ENCODE results near the gene FAM151B.

The FAM151B gene

DNA sequence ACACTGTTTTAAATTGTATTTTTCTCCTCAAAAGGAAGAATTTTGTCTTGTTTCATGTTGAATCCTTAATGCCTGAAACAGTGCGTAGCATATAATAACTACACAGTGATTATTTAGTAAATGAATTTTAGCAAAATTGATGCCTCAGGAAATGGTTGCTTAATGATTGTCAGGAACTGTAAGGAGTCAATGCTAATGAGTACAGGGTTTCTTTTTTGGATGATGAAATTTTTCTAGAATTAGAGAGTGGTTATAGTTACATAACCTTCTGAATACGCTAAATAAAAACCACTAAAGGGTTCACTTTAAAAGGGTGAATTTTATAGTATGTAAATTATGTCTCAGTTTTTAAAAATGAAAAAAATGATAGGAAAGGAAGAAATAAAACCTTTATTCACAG is 14.9 kb downstream of the FAM151B start:
- H3K36me3 ChIP-seq (ENCODE audit: control insufficient read depth, insufficient read depth, low read length) = no peaks in the 10 kb centered on the region
- no peaks in the 10 kb centered on the region for H3K4me1 ChIP-seq (ENCODE audit: control insufficient read depth, insufficient read depth, low read length)
- H3K27me3 ChIP-seq (ENCODE audit: control insufficient read depth, insufficient read depth, low read length) = no peaks in the 10 kb centered on the region
- no peak overlapping the region for H3K27ac ChIP-seq (ENCODE audit: low read depth, low read length)
- no peaks in the 10 kb centered on the region for H3K9me3 ChIP-seq (ENCODE audit: control insufficient read depth, insufficient read depth, low read depth, low read length)
- no peak overlapping the region for H3K9ac ChIP-seq (ENCODE audit: low read length)
- H3K4me3 ChIP-seq (ENCODE audit: low read depth, low read length) = no peak overlapping the region

DNA sequence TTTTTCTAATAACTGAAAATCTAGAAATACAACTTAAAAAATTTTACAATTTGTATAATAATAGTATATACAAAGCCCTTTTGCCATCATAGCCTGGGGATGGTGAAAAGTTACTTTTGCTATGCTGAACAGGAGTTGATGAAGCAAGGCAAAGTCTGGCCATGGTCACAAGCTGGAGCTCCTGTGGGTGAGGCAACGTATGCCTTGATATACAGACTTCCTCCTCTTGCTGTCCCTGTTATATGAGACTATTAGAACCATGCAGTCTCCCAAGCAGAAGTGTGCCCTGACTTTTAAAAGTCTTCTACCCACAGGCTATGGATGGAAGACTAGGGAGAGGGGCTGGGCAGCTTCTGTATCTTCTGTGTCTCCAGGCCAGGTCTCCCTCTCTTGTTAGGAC is 15.7 kb downstream of the FAM151B start:
- H3K4me1 ChIP-seq (ENCODE audit: control insufficient read depth, insufficient read depth, low read length) = no peaks in the 10 kb centered on the region
- H3K4me3 ChIP-seq (ENCODE audit: low read depth, low read length) = no peak overlapping the region
- no peaks in the 10 kb centered on the region for H3K27me3 ChIP-seq (ENCODE audit: control insufficient read depth, insufficient read depth, low read length)
- no peak overlapping the region for H3K9ac ChIP-seq (ENCODE audit: low read length)
- no peaks in the 10 kb centered on the region for H3K9me3 ChIP-seq (ENCODE audit: control insufficient read depth, insufficient read depth, low read depth, low read length)
- H3K27ac ChIP-seq (ENCODE audit: low read depth, low read length) = no peak overlapping the region
- no peaks in the 10 kb centered on the region for H3K36me3 ChIP-seq (ENCODE audit: control insufficient read depth, insufficient read depth, low read length)

GRCh38 chr5:80504833-80505232 is 16.9 kb downstream of the FAM151B start:
- no peak overlapping the region for H3K27ac ChIP-seq (ENCODE audit: low read depth, low read length)
- no peaks in the 10 kb centered on the region for H3K27me3 ChIP-seq (ENCODE audit: control insufficient read depth, insufficient read depth, low read length)
- H3K9me3 ChIP-seq (ENCODE audit: control insufficient read depth, insufficient read depth, low read depth, low read length) = no peaks in the 10 kb centered on the region
- no peak overlapping the region for H3K9ac ChIP-seq (ENCODE audit: low read length)
- no peaks in the 10 kb centered on the region for H3K4me1 ChIP-seq (ENCODE audit: control insufficient read depth, insufficient read depth, low read length)
- H3K4me3 ChIP-seq (ENCODE audit: low read depth, low read length) = no peak overlapping the region
- no peaks in the 10 kb centered on the region for H3K36me3 ChIP-seq (ENCODE audit: control insufficient read depth, insufficient read depth, low read length)

DNA sequence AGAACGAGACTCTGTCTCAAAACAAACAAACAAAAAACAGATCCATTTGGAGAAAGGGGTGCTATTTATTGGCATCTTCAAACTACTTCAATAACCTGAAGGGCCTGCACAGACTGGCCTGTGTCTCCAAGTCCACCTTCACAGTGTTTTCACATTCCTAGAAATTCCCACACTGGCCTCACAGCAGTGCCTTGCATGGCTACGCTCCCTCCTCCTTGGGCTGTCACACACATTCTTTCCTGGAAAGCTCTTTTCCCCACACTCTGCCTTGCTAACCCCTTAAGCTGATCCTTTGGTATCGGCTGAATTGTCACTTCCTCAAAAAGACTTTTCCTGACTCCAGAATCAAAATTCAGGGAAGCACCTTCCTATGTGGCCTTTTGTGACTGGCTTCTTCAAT is 19.8 kb downstream of the FAM151B start:
- no peaks in the 10 kb centered on the region for H3K36me3 ChIP-seq (ENCODE audit: control insufficient read depth, insufficient read depth, low read length)
- no peaks in the 10 kb centered on the region for H3K27me3 ChIP-seq (ENCODE audit: control insufficient read depth, insufficient read depth, low read length)
- no peak overlapping the region for H3K4me3 ChIP-seq (ENCODE audit: low read depth, low read length)
- no peaks in the 10 kb centered on the region for H3K9me3 ChIP-seq (ENCODE audit: control insufficient read depth, insufficient read depth, low read depth, low read length)
- H3K4me1 ChIP-seq (ENCODE audit: control insufficient read depth, insufficient read depth, low read length) = no peaks in the 10 kb centered on the region
- no peak overlapping the region for H3K27ac ChIP-seq (ENCODE audit: low read depth, low read length)
- no peak overlapping the region for H3K9ac ChIP-seq (ENCODE audit: low read length)

DNA sequence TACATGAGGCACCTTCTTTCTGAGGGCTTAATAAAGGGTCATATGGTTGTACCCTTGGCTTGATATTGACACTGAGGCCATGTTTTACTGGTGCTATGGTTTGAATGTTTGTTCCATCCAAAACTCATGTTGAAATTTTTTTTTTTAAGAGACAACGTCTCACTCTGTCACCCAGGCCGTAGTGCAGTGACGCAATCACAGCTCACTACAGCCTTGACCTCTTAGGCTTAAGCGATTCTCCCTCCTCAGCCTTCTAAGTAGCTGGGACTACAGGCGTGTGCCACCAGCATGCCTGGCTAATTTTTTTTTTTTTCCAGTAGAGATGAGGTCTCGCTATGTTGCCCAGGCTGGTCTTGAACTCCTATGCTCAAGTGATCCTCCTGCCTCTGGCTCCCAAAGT is 20.9 kb downstream of the FAM151B start:
- Histone ChIP-seq H3K4me3 (ENCODE audit: low read depth, low read length) (no peak overlapping the region), H3K27me3 (ENCODE audit: control insufficient read depth, insufficient read depth, low read length) (no peaks in the 10 kb centered on the region), H3K9ac (ENCODE audit: low read length) (no peak overlapping the region), H3K4me1 (ENCODE audit: control insufficient read depth, insufficient read depth, low read length) (no peaks in the 10 kb centered on the region), H3K9me3 (ENCODE audit: control insufficient read depth, insufficient read depth, low read depth, low read length) (no peaks in the 10 kb centered on the region), H3K27ac (ENCODE audit: low read depth, low read length) (no peak overlapping the region), H3K36me3 (ENCODE audit: control insufficient read depth, insufficient read depth, low read length) (no peaks in the 10 kb centered on the region)

- no peaks in the 10 kb centered on the region for H3K27me3 ChIP-seq (ENCODE audit: control insufficient read depth, insufficient read depth, low read length)
- H3K9ac ChIP-seq (ENCODE audit: low read length) = no peak overlapping the region
- H3K4me3 ChIP-seq (ENCODE audit: low read depth, low read length) = no peak overlapping the region
- no peaks in the 10 kb centered on the region for H3K9me3 ChIP-seq (ENCODE audit: control insufficient read depth, insufficient read depth, low read depth, low read length)
- no peaks in the 10 kb centered on the region for H3K36me3 ChIP-seq (ENCODE audit: control insufficient read depth, insufficient read depth, low read length)
- H3K27ac ChIP-seq (ENCODE audit: low read depth, low read length) = no peak overlapping the region
- H3K4me1 ChIP-seq (ENCODE audit: control insufficient read depth, insufficient read depth, low read length) = no peaks in the 10 kb centered on the region
Measured at GRCh38 chr5:80509362-80509761, 21.5 kb downstream of the FAM151B start.

DNA sequence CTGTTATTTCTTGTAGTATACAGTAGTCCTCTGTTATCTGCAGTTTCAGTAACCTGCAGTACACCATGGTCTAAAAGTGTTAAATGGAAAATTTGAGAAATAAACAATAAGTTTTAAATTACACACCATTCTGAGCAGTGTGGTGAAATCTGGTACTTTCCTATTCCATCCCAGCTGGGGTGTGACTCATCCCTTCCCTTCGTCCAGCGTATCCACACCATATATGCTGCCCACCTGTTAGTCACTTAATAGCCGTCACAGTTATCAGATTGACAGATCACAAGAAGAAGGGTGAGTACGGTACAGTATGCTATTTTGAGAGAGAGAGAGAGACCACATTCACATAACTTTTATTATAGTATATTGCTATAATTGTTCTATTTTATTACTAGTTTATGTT is 28.9 kb downstream of the FAM151B start:
- no peak overlapping the region for H3K4me3 ChIP-seq (ENCODE audit: low read depth, low read length)
- H3K9ac ChIP-seq (ENCODE audit: low read length) = no peak overlapping the region
- H3K9me3 ChIP-seq (ENCODE audit: control insufficient read depth, insufficient read depth, low read depth, low read length) = no peaks in the 10 kb centered on the region
- no peaks in the 10 kb centered on the region for H3K27me3 ChIP-seq (ENCODE audit: control insufficient read depth, insufficient read depth, low read length)
- no peaks in the 10 kb centered on the region for H3K36me3 ChIP-seq (ENCODE audit: control insufficient read depth, insufficient read depth, low read length)
- H3K27ac ChIP-seq (ENCODE audit: low read depth, low read length) = no peak overlapping the region
- no peaks in the 10 kb centered on the region for H3K4me1 ChIP-seq (ENCODE audit: control insufficient read depth, insufficient read depth, low read length)

GRCh38 chr5:80540691-80541090 is 52.8 kb downstream of the FAM151B start:
- Histone ChIP-seq H3K27ac (ENCODE audit: low read depth, low read length) (no peak overlapping the region), H3K9ac (ENCODE audit: low read length) (no peak overlapping the region), H3K27me3 (ENCODE audit: control insufficient read depth, insufficient read depth, low read length) (no peaks in the 10 kb centered on the region), H3K4me3 (ENCODE audit: low read depth, low read length) (no peak overlapping the region), H3K9me3 (ENCODE audit: control insufficient read depth, insufficient read depth, low read depth, low read length) (no peaks in the 10 kb centered on the region), H3K4me1 (ENCODE audit: control insufficient read depth, insufficient read depth, low read length) (no peaks in the 10 kb centered on the region), H3K36me3 (ENCODE audit: control insufficient read depth, insufficient read depth, low read length) (no peaks in the 10 kb centered on the region)

- no peaks in the 10 kb centered on the region for H3K9me3 ChIP-seq (ENCODE audit: control insufficient read depth, insufficient read depth, low read depth, low read length)
- H3K4me1 ChIP-seq (ENCODE audit: control insufficient read depth, insufficient read depth, low read length) = no peaks in the 10 kb centered on the region
- H3K4me3 ChIP-seq (ENCODE audit: low read depth, low read length) = no peak overlapping the region
- H3K27me3 ChIP-seq (ENCODE audit: control insufficient read depth, insufficient read depth, low read length) = no peaks in the 10 kb centered on the region
- no peak overlapping the region for H3K27ac ChIP-seq (ENCODE audit: low read depth, low read length)
- no peaks in the 10 kb centered on the region for H3K36me3 ChIP-seq (ENCODE audit: control insufficient read depth, insufficient read depth, low read length)
- H3K9ac ChIP-seq (ENCODE audit: low read length) = no peak overlapping the region
Measured at GRCh38 chr5:80541392-80541791, 53.5 kb downstream of the FAM151B start.

DNA sequence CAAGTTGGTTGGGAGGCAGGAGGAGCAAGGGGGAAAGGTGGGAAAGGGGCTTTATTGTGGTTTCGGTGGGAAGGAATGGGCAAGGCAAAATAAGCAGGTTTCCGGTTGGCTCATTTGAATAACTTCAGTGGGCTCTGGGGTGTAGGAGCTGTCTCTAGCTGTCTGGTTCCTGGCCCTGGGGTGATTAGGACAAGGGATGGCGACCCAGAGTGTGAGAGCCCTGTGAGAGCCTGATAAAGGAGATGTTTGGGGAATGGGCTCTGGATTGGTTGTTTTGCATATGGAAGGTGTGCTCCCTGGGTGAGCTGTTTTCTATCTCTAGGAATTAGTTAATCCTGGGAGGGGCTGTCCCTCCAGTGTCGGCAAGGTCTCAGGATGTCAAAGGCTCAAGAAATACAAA is 66.7 kb downstream of the FAM151B start:
- Histone ChIP-seq H3K36me3 (ENCODE audit: control insufficient read depth, insufficient read depth, low read length) (no peaks in the 10 kb centered on the region), H3K27me3 (ENCODE audit: control insufficient read depth, insufficient read depth, low read length) (peaks cover 44% of the 10 kb centered on the region), H3K4me1 (ENCODE audit: control insufficient read depth, insufficient read depth, low read length) (peaks cover 15% of the 10 kb centered on the region), H3K9me3 (ENCODE audit: control insufficient read depth, insufficient read depth, low read depth, low read length) (no peaks in the 10 kb centered on the region), H3K27ac (ENCODE audit: low read depth, low read length) (no peak overlapping the region), H3K9ac (ENCODE audit: low read length) (no peak overlapping the region), H3K4me3 (ENCODE audit: low read depth, low read length) (no peak overlapping the region)

GRCh38 chr5:80555099-80555498 is 67.2 kb downstream of the FAM151B start:
- Histone ChIP-seq H3K27ac (ENCODE audit: low read depth, low read length) (no peak overlapping the region), H3K4me3 (ENCODE audit: low read depth, low read length) (no peak overlapping the region), H3K4me1 (ENCODE audit: control insufficient read depth, insufficient read depth, low read length) (peaks cover 15% of the 10 kb centered on the region), H3K9ac (ENCODE audit: low read length) (no peak overlapping the region), H3K9me3 (ENCODE audit: control insufficient read depth, insufficient read depth, low read depth, low read length) (no peaks in the 10 kb centered on the region), H3K27me3 (ENCODE audit: control insufficient read depth, insufficient read depth, low read length) (peaks cover 49% of the 10 kb centered on the region), H3K36me3 (ENCODE audit: control insufficient read depth, insufficient read depth, low read length) (no peaks in the 10 kb centered on the region)

GRCh38 chr5:80559244-80559643 is 71.3 kb downstream of the FAM151B start:
- no peaks in the 10 kb centered on the region for H3K9me3 ChIP-seq (ENCODE audit: control insufficient read depth, insufficient read depth, low read depth, low read length)
- H3K36me3 ChIP-seq (ENCODE audit: control insufficient read depth, insufficient read depth, low read length) = no peaks in the 10 kb centered on the region
- H3K27me3 ChIP-seq (ENCODE audit: control insufficient read depth, insufficient read depth, low read length) = peaks cover 73% of the 10 kb centered on the region
- H3K27ac ChIP-seq (ENCODE audit: low read depth, low read length) = no peak overlapping the region
- no peak overlapping the region for H3K9ac ChIP-seq (ENCODE audit: low read length)
- peaks cover 28% of the 10 kb centered on the region for H3K4me1 ChIP-seq (ENCODE audit: control insufficient read depth, insufficient read depth, low read length)
- H3K4me3 ChIP-seq (ENCODE audit: low read depth, low read length) = no peak overlapping the region

Data from HUES6 (cell line).